Subcutaneous adipose tissue (tissue), 4 donors: Measurements from ENCODE around the gene LLPH. TPM values are rescaled to one million over a fixed set of nuclear protein-coding genes. Genes with fewer than 3 reads are reported as not detected.

Experiments
- CTCF ChIP-seq: fragments of 450-650 bp; IDR thresholded peaks from one replicate; pipeline ENCODE4 v1.5.1; 2016; ENCODE audit warnings: low read depth, mild to moderate bottlenecking, control low read depth, antibody characterized with exemption, moderate library complexity
- total RNA-seq, 4 donors: library from RNA; depleted of rRNA; stranded (reverse); fragments of >200 nt; gene quantifications; one replicate each; pipeline ENCODE4 v1.1.0, GENCODE V29; 2016

LLPH gene
- total RNA-seq, 4 donors from 2014 or later = 4.9 to 6.8 (median 5.5) TPM

- no peak for TF ChIP-seq CTCF
These were observed 10.1 kb downstream of the LLPH start for GRCh38 chr12:66120477-66120876.

- TF ChIP-seq CTCF = no peak
These were observed 10.7 kb downstream of the LLPH start for GRCh38 chr12:66119870-66120241.

- TF ChIP-seq CTCF = no peak
These were observed 11.2 kb downstream of the LLPH start for GRCh38 chr12:66119229-66119869.

- no peak for TF ChIP-seq CTCF
These were observed 12.2 kb downstream of the LLPH start for GRCh38 chr12:66118240-66118891.

GRCh38 chr12:66117242-66117641 lies 13.3 kb downstream of the LLPH start:
- TF ChIP-seq CTCF = no peak

GRCh38 chr12:66115071-66115600 lies 15.4 kb downstream of the LLPH start:
- no peak for TF ChIP-seq CTCF

GRCh38 chr12:66113471-66113870 lies 17.1 kb downstream of the LLPH start:
- no peak for TF ChIP-seq CTCF
